ENCODE data around the gene PRUNE2. TPM values are rescaled to one million over a fixed set of nuclear protein-coding genes. Genes with fewer than 3 reads are reported as not detected.
"Not testable (repeated sequence)": the region's sequence is repeated elsewhere in the genome, so short reads cannot be mapped to it uniquely, and the experiment has no call there.

Gene PRUNE2
- total RNA-seq (10 to 100 TPM; 30.5 to 49.1 (median 42.5) TPM), polyA plus RNA-seq (11.7 TPM)
- long read RNA-seq, donor 1, partial matches to known transcripts: 1 of 13 reads
- long read RNA-seq, donor 1, other reads (novel, unspliced or antisense): 11 of 13 reads
- long read RNA-seq, donor 2, partial matches to known transcripts: 1 of 2 reads
- long read RNA-seq, donor 2, other reads (novel, unspliced or antisense): 1 of 2 reads
- long read RNA-seq, donor 3, partial matches to known transcripts: 6 of 18 reads
- long read RNA-seq, donor 3, other reads (novel, unspliced or antisense): 12 of 18 reads
- long read RNA-seq, donor 4, partial matches to known transcripts: 0 of 1 reads
- long read RNA-seq, donor 4, other reads (novel, unspliced or antisense): 0 of 1 reads

GRCh38 chr9:76905791-76906646, at the start of gene PRUNE2:
Gene PRUNE2, minus strand, starts transcription at chr9:76906114. Its CDS starts 151 bp downstream, at chr9:76905963.
- peak; percentile 76 to 89 (median 87) for DNase-seq
- H3K27ac ChIP-seq (ENCODE audit: low read length): no peak within 1 kb of the TSS
- peak within 1 kb of the TSS; percentile 38 for H3K4me3 ChIP-seq (ENCODE audit: low read length)
- intact Hi-C loops (cut with DNase I): no loop called here
- no peaks in the 10 kb centered on the region for H3K9me3 ChIP-seq (ENCODE audit: control insufficient read depth, low read length)
- peak; percentile 97 to 98 for ATAC-seq
- no peaks in the 10 kb centered on the region for H3K27me3 ChIP-seq (ENCODE audit: control insufficient read depth, insufficient read depth)
- 2% methylated on average over 79 of the region's 79 CpGs for WGBS
- peaks cover 2% of the 10 kb centered on the region for H3K4me1 ChIP-seq (ENCODE audit: control insufficient read depth, insufficient read depth, low read length)

- WGBS: 89% methylated on average over 23 of the region's 23 CpGs
- ATAC-seq; H3K4me1 ChIP-seq (ENCODE audit: control insufficient read depth, insufficient read depth, low read length); H3K27me3 ChIP-seq (ENCODE audit: control insufficient read depth, insufficient read depth); H3K9me3 ChIP-seq (ENCODE audit: control insufficient read depth, low read length); DNase-seq; intact Hi-C loops (cut with DNase I); H3K4me3 ChIP-seq (ENCODE audit: low read length); H3K27ac ChIP-seq (ENCODE audit: low read length): not testable (repeated sequence)
Observed at GRCh38 chr9:76955406-76955805, 49.5 kb upstream of the PRUNE2 start.

GRCh38 chr9:76949865-76950264, 44.0 kb upstream of the PRUNE2 start:
- DNase-seq (no peak), ATAC-seq (no peak)
- no peak overlapping the region for H3K4me3 ChIP-seq (ENCODE audit: low read length)
- H3K4me1 ChIP-seq (ENCODE audit: control insufficient read depth, insufficient read depth, low read length): no peaks in the 10 kb centered on the region
- intact Hi-C loops (cut with DNase I): no loop called here
- no peaks in the 10 kb centered on the region for H3K27me3 ChIP-seq (ENCODE audit: control insufficient read depth, insufficient read depth)
- no peaks in the 10 kb centered on the region for H3K9me3 ChIP-seq (ENCODE audit: control insufficient read depth, low read length)
- 81% methylated on average over 4 of the region's 4 CpGs for WGBS
- H3K27ac ChIP-seq (ENCODE audit: low read length): no peak overlapping the region

GRCh38 chr9:76944011-76944410, 38.1 kb upstream of the PRUNE2 start:
- WGBS: 89% methylated on average over 2 of the region's 2 CpGs
- ATAC-seq: no peak
- Histone ChIP-seq H3K9me3 (ENCODE audit: control insufficient read depth, low read length) (no peaks in the 10 kb centered on the region), H3K4me1 (ENCODE audit: control insufficient read depth, insufficient read depth, low read length) (no peaks in the 10 kb centered on the region), H3K27me3 (ENCODE audit: control insufficient read depth, insufficient read depth) (no peaks in the 10 kb centered on the region), H3K4me3 (ENCODE audit: low read length) (no peak overlapping the region), H3K27ac (ENCODE audit: low read length) (no peak overlapping the region)
- intact Hi-C loops (cut with DNase I): no loop called here
- no peak for DNase-seq

- Histone ChIP-seq H3K27ac (ENCODE audit: low read length) (no peak overlapping the region), H3K4me3 (ENCODE audit: low read length) (no peak overlapping the region), H3K27me3 (ENCODE audit: control insufficient read depth, insufficient read depth) (no peaks in the 10 kb centered on the region), H3K4me1 (ENCODE audit: control insufficient read depth, insufficient read depth, low read length) (no peaks in the 10 kb centered on the region), H3K9me3 (ENCODE audit: control insufficient read depth, low read length) (no peaks in the 10 kb centered on the region)
- WGBS: 86% methylated on average over 5 of the region's 5 CpGs
- DNase-seq (no peak), ATAC-seq (no peak)
- intact Hi-C loops (cut with DNase I): no loop called here
Observed at GRCh38 chr9:76943054-76943453, 37.1 kb upstream of the PRUNE2 start.

GRCh38 chr9:76932757-76933156, 26.8 kb upstream of the PRUNE2 start:
- DNase-seq (no peak), ATAC-seq (no peak)
- intact Hi-C loops (cut with DNase I): no loop called here
- WGBS: 51% methylated on average over 2 of the region's 2 CpGs
- Histone ChIP-seq H3K27me3 (ENCODE audit: control insufficient read depth, insufficient read depth) (no peaks in the 10 kb centered on the region), H3K4me1 (ENCODE audit: control insufficient read depth, insufficient read depth, low read length) (no peaks in the 10 kb centered on the region), H3K4me3 (ENCODE audit: low read length) (no peak overlapping the region), H3K9me3 (ENCODE audit: control insufficient read depth, low read length) (no peaks in the 10 kb centered on the region), H3K27ac (ENCODE audit: low read length) (no peak overlapping the region)

- H3K4me3 ChIP-seq (ENCODE audit: low read length): no peak overlapping the region
- intact Hi-C loops (cut with DNase I): no loop called here
- ATAC-seq: no peak
- no peak overlapping the region for H3K27ac ChIP-seq (ENCODE audit: low read length)
- H3K27me3 ChIP-seq (ENCODE audit: control insufficient read depth, insufficient read depth): no peaks in the 10 kb centered on the region
- no peaks in the 10 kb centered on the region for H3K9me3 ChIP-seq (ENCODE audit: control insufficient read depth, low read length)
- WGBS: 55% methylated on average over 1 of the region's 1 CpG
- H3K4me1 ChIP-seq (ENCODE audit: control insufficient read depth, insufficient read depth, low read length): no peaks in the 10 kb centered on the region
- DNase-seq: no peak
Observed at GRCh38 chr9:76932265-76932664, 26.4 kb upstream of the PRUNE2 start.

GRCh38 chr9:76927540-76928240, 21.8 kb upstream of the PRUNE2 start:
- no peaks in the 10 kb centered on the region for H3K4me1 ChIP-seq (ENCODE audit: control insufficient read depth, insufficient read depth, low read length)
- 68% methylated on average over 5 of the region's 5 CpGs for WGBS
- DNase-seq (no peak), ATAC-seq (no peak)
- H3K9me3 ChIP-seq (ENCODE audit: control insufficient read depth, low read length): no peaks in the 10 kb centered on the region
- H3K4me3 ChIP-seq (ENCODE audit: low read length): no peak overlapping the region
- no peaks in the 10 kb centered on the region for H3K27me3 ChIP-seq (ENCODE audit: control insufficient read depth, insufficient read depth)
- H3K27ac ChIP-seq (ENCODE audit: low read length): no peak overlapping the region
- intact Hi-C loops (cut with DNase I): no loop called here

GRCh38 chr9:76926846-76927245, 20.9 kb upstream of the PRUNE2 start:
- no peaks in the 10 kb centered on the region for H3K27me3 ChIP-seq (ENCODE audit: control insufficient read depth, insufficient read depth)
- H3K27ac ChIP-seq (ENCODE audit: low read length): no peak overlapping the region
- ATAC-seq (no peak), DNase-seq (no peak)
- 75% methylated on average over 6 of the region's 6 CpGs for WGBS
- no peak overlapping the region for H3K4me3 ChIP-seq (ENCODE audit: low read length)
- H3K9me3 ChIP-seq (ENCODE audit: control insufficient read depth, low read length): no peaks in the 10 kb centered on the region
- intact Hi-C loops (cut with DNase I): no loop called here
- H3K4me1 ChIP-seq (ENCODE audit: control insufficient read depth, insufficient read depth, low read length): no peaks in the 10 kb centered on the region

- H3K27me3 ChIP-seq (ENCODE audit: control insufficient read depth, insufficient read depth): no peaks in the 10 kb centered on the region
- no peaks in the 10 kb centered on the region for H3K9me3 ChIP-seq (ENCODE audit: control insufficient read depth, low read length)
- intact Hi-C loops (cut with DNase I): no loop called here
- no peak overlapping the region for H3K4me3 ChIP-seq (ENCODE audit: low read length)
- 47% methylated on average over 4 of the region's 4 CpGs for WGBS
- ATAC-seq: no peak
- DNase-seq: no peak
- no peaks in the 10 kb centered on the region for H3K4me1 ChIP-seq (ENCODE audit: control insufficient read depth, insufficient read depth, low read length)
- no peak overlapping the region for H3K27ac ChIP-seq (ENCODE audit: low read length)
Observed at GRCh38 chr9:76926324-76926741, 20.4 kb upstream of the PRUNE2 start.

GRCh38 chr9:76921165-76921564, 15.3 kb upstream of the PRUNE2 start:
- Histone ChIP-seq H3K27me3 (ENCODE audit: control insufficient read depth, insufficient read depth) (peaks cover 3% of the 10 kb centered on the region), H3K4me3 (ENCODE audit: low read length) (no peak overlapping the region), H3K9me3 (ENCODE audit: control insufficient read depth, low read length) (no peaks in the 10 kb centered on the region), H3K27ac (ENCODE audit: low read length) (no peak overlapping the region), H3K4me1 (ENCODE audit: control insufficient read depth, insufficient read depth, low read length) (no peaks in the 10 kb centered on the region)
- WGBS: 64% methylated on average over 1 of the region's 1 CpG
- no peak for DNase-seq
- intact Hi-C loops (cut with DNase I): no loop called here
- ATAC-seq: no peak
